Skin of body (tissue), 2 donors: ENCODE data around the gene YTHDC1. TPM values are rescaled to one million over a fixed set of nuclear protein-coding genes. Genes with fewer than 3 reads are reported as not detected.
"Not testable (repeated sequence)": the region's sequence is repeated elsewhere in the genome, so short reads cannot be mapped to it uniquely, and the experiment has no call there.

Experiments
- DNase-seq: peaks from one replicate; lab custom pipeline; 2025; lab: John Stamatoyannopoulos, UW
- total RNA-seq: library from RNA; depleted of rRNA; stranded (reverse); fragments of >200 nt; gene quantifications from one replicate; pipeline ENCODE4 v1.2.3, GENCODE V29; 2014

The YTHDC1 gene
- total RNA-seq = 92.0 TPM

GRCh38 chr4:68349649-68350360 lies at the start of gene YTHDC1:
TSS of gene YTHDC1 (minus strand) at chr4:68350090. CDS start at chr4:68349753, 337 bp downstream.
- DNase-seq = peak; percentile 98

- DNase-seq = no peak
Measured at GRCh38 chr4:68399306-68399705, 49.4 kb upstream of the YTHDC1 start.

GRCh38 chr4:68396756-68397155 lies 46.9 kb upstream of the YTHDC1 start:
- DNase-seq = no peak

GRCh38 chr4:68391436-68391835 lies 41.5 kb upstream of the YTHDC1 start:
- no peak for DNase-seq

- DNase-seq = no peak
Measured at GRCh38 chr4:68390205-68390935, 40.5 kb upstream of the YTHDC1 start.

- not testable (repeated sequence) for DNase-seq
Measured at GRCh38 chr4:68389386-68389913, 39.6 kb upstream of the YTHDC1 start.

- DNase-seq = no peak
Measured at GRCh38 chr4:68388347-68388865, 38.5 kb upstream of the YTHDC1 start.

- no peak for DNase-seq
Measured at GRCh38 chr4:68385267-68385666, 35.4 kb upstream of the YTHDC1 start.

GRCh38 chr4:68383115-68383514 lies 33.2 kb upstream of the YTHDC1 start:
- no peak for DNase-seq

- DNase-seq = no peak
Measured at GRCh38 chr4:68378226-68378625, 28.3 kb upstream of the YTHDC1 start.

GRCh38 chr4:68375667-68376559 lies 26.0 kb upstream of the YTHDC1 start:
- peak; percentile 41 for DNase-seq

- peak; percentile 55 for DNase-seq
Measured at GRCh38 chr4:68373513-68373912, 23.6 kb upstream of the YTHDC1 start.

GRCh38 chr4:68372588-68372987 lies 22.7 kb upstream of the YTHDC1 start:
- no peak for DNase-seq

- DNase-seq = no peak
Measured at GRCh38 chr4:68369142-68369805, 19.4 kb upstream of the YTHDC1 start.

- no peak for DNase-seq
Measured at GRCh38 chr4:68368691-68369131, 18.8 kb upstream of the YTHDC1 start.

- no peak for DNase-seq
Measured at GRCh38 chr4:68367835-68368234, 17.9 kb upstream of the YTHDC1 start.

GRCh38 chr4:68366600-68366999 lies 16.7 kb upstream of the YTHDC1 start:
- DNase-seq = no peak

- DNase-seq = no peak
Measured at GRCh38 chr4:68365068-68365467, 15.2 kb upstream of the YTHDC1 start.

GRCh38 chr4:68361146-68361589 lies 11.3 kb upstream of the YTHDC1 start:
- no peak for DNase-seq

GRCh38 chr4:68360231-68360968 lies 10.5 kb upstream of the YTHDC1 start:
- DNase-seq = no peak
